Endothelial cell of umbilical vein (primary cell): Measurements from ENCODE around the gene SIM1. TPM values are rescaled to one million over a fixed set of nuclear protein-coding genes. Genes with fewer than 3 reads are reported as not detected.

Experiments used
- BruUV-seq: library from RNA; stranded (reverse); fragments of 400-500 nt; replicated peaks from 2 replicates; lab custom pipeline; 2021; lab: Mats Ljungman, UMichigan
- CTCF ChIA-PET: fragments of 300-600, 350-600 bp; sonication (Branson Sonifier 250); formaldehyde crosslinking; loops from one replicate; lab custom pipeline; 2021; ENCODE audit warnings: antibody characterized with exemption, inconsistent platforms; lab: Charles Lee
- POLR2A ChIA-PET: fragments of 300-600, 350-600 bp; sonication (Branson Sonifier 250); formaldehyde crosslinking; loops from one replicate; lab custom pipeline; 2021; ENCODE audit warnings: antibody characterized with exemption, inconsistent platforms; lab: Charles Lee
- DNase-seq: peaks from one replicate; pipeline ENCODE4 v3.0.0-alpha.2; 2011; ENCODE audit warnings: low read depth, low spot score
- FAIRE-seq: peaks from 2 replicates; lab custom pipeline; 2011; peaks lifted over from hg19 to GRCh38; lab: Jason Lieb, UNC
- H2AFZ ChIP-seq: 2 replicates; pipeline ENCODE4 v1.6.0; 2012; ENCODE audit warnings: low read depth, low read length, control low read depth, inconsistent platforms
- H3K27ac ChIP-seq: 2 replicates; pipeline ENCODE4 v1.5.1; 2011; ENCODE audit warnings: low read depth, mild to moderate bottlenecking, control low read depth, low read length, moderate library complexity; ENCODE audit not compliant: insufficient read depth
- H3K27me3 ChIP-seq, 2 experiments: 2 replicates each; pipeline versions ENCODE4 v1.6.0 to v1.6.1; 2011; ENCODE audit warnings: low read length in 2 of 2, mixed read lengths in 1 of 2; ENCODE audit not compliant: control insufficient read depth in 2 of 2, insufficient read depth in 2 of 2
- H3K36me3 ChIP-seq, 2 experiments: 2 replicates in 1 of 2; 3 replicates in 1 of 2; pipeline ENCODE4 v1.5.1; 2011; ENCODE audit warnings: low read length in 2 of 2, mild to moderate bottlenecking in 1 of 2, moderate library complexity in 1 of 2; ENCODE audit not compliant: control insufficient read depth in 2 of 2, insufficient read depth in 2 of 2; ENCODE audit errors: extremely low read depth in 1 of 2
- H3K4me1 ChIP-seq: 3 replicates; pipeline ENCODE4 v1.5.1; 2011; ENCODE audit warnings: mild to moderate bottlenecking, low read length; ENCODE audit not compliant: control insufficient read depth, insufficient read depth; ENCODE audit errors: extremely low read depth
- H3K4me2 ChIP-seq: 2 replicates; pipeline ENCODE4 v1.6.1; 2011; ENCODE audit warnings: low read length, control low read depth, mixed read lengths; ENCODE audit not compliant: insufficient read depth
- H3K4me3 ChIP-seq, 3 experiments: fragments of 200-600 bp in 1 of 3; sonication (generic), shearing (Covaris generic) in 1 of 3; replicated peaks in 1 of 3; 2 replicates each; pipeline ENCODE4 v1.5.1; 2011 to 2016; ENCODE audit warnings: control low read depth in 3 of 3, low read length in 3 of 3, mild to moderate bottlenecking in 2 of 3, inconsistent platforms in 1 of 3, low read depth in 1 of 3, moderate library complexity in 1 of 3; ENCODE audit not compliant: insufficient read depth in 1 of 3
- H3K79me2 ChIP-seq: 2 replicates; pipeline ENCODE4 v1.6.0; 2012; ENCODE audit warnings: low read length, inconsistent platforms; ENCODE audit not compliant: control insufficient read depth, insufficient read depth
- H3K9ac ChIP-seq: replicated peaks from 2 replicates; pipeline ENCODE3; 2011; ENCODE audit warnings: low read length, control low read depth; ENCODE audit not compliant: insufficient read depth; ENCODE audit errors: extremely low read depth
- H3K9me1 ChIP-seq: replicated peaks from 3 replicates; pipeline ENCODE4 v1.6.0; 2011; ENCODE audit warnings: mild to moderate bottlenecking, low read length; ENCODE audit not compliant: control insufficient read depth, insufficient read depth; ENCODE audit errors: extremely low read depth
- H3K9me3 ChIP-seq: replicated peaks from 2 replicates; pipeline ENCODE4 v1.5.1; 2012; ENCODE audit warnings: low read length, inconsistent platforms; ENCODE audit not compliant: control insufficient read depth, insufficient read depth
- H4K20me1 ChIP-seq: replicated peaks from 2 replicates; pipeline ENCODE3; 2011; ENCODE audit warnings: mild to moderate bottlenecking, low read length; ENCODE audit not compliant: control insufficient read depth, insufficient read depth; ENCODE audit errors: extremely low read depth
- CTCF ChIP-seq, 2 donors: IDR thresholded peaks; 1 replicate in 1 of 2; 2 replicates in 1 of 2; pipeline ENCODE4 v1.5.1; 2011; ENCODE audit warnings: low read length in 2 of 2, mild to moderate bottlenecking in 2 of 2, moderate library complexity in 2 of 2, control low read depth in 1 of 2, inconsistent platforms in 1 of 2, low read depth in 1 of 2; ENCODE audit not compliant: insufficient read depth in 1 of 2; ENCODE audit errors: extremely low read depth in 1 of 2
- EZH2 ChIP-seq: IDR thresholded peaks from 2 replicates; pipeline ENCODE4 v1.6.1; 2012; ENCODE audit warnings: borderline replicate concordance, low read depth, mild to moderate bottlenecking, moderate library complexity, low read length, inconsistent platforms; ENCODE audit not compliant: severe bottlenecking
- FOS ChIP-seq: IDR thresholded peaks from 2 replicates; pipeline ENCODE4 v1.6.1; 2011; ENCODE audit warnings: mild to moderate bottlenecking, low read length, moderate library complexity, borderline replicate concordance; ENCODE audit not compliant: insufficient read depth
- GATA2 ChIP-seq: IDR thresholded peaks from 2 replicates; pipeline ENCODE4 v1.7.0; 2011; ENCODE audit warnings: low read depth, mild to moderate bottlenecking, moderate library complexity, mixed read lengths, low read length; ENCODE audit not compliant: insufficient read length, insufficient read depth
- JUN ChIP-seq: IDR thresholded peaks from 2 replicates; pipeline ENCODE4 v1.6.1; 2011; ENCODE audit warnings: borderline replicate concordance, low read depth; ENCODE audit not compliant: insufficient read length, insufficient read depth
- MYC ChIP-seq: IDR thresholded peaks from one replicate; pipeline ENCODE4 v1.6.1; 2011; ENCODE audit warnings: mild to moderate bottlenecking, low read depth, low read length
- POLR2A ChIP-seq: IDR thresholded peaks from 2 replicates; pipeline ENCODE4 v1.6.1; 2012; ENCODE audit warnings: low read depth, mild to moderate bottlenecking, control low read depth, low read length
- POLR2AphosphoS5 ChIP-seq: IDR thresholded peaks from 2 replicates; pipeline ENCODE4 v1.6.1; 2012; ENCODE audit warnings: low read depth, mild to moderate bottlenecking, control low read depth, low read length, moderate library complexity; ENCODE audit not compliant: insufficient read depth
- dilution Hi-C: fragments of 300-500 bp; cut with MboI; formaldehyde crosslinking; loops from one replicate; pipeline ENCODE4 v1.15.0; 2019; ENCODE audit warnings: low sequenced_read_pairs; ENCODE audit not compliant: extremely low pct_ligation_motif_present
- intact Hi-C: fragments of 100-400 bp; cut with micrococcal nuclease; formaldehyde crosslinking; loops from one replicate; pipeline ENCODE4 v1.10.0; 2022
- polyA plus RNA-seq, 4 experiments: library from polyadenylated mRNA; depleted of rRNA in 3 of 4; stranded (reverse) in 3 of 4; unstranded in 1 of 4; fragments of >200 nt; gene quantifications; 2 replicates each; pipeline versions ENCODE4 v1.2.1 to v1.2.3, GENCODE V29; 2011 to 2012; ENCODE audit warnings: missing spikeins in 1 of 4
- total RNA-seq: library from RNA; stranded (reverse); gene quantifications from 2 replicates; pipeline ENCODE4 v1.2.3, GENCODE V29; 2021
- TF ChIP-seq, protein P1 (sequence below): IDR thresholded peaks from 2 replicates; pipeline ENCODE4 v1.6.1; 2011; ENCODE audit not compliant: insufficient read depth, insufficient read length

Gene SIM1
- total and polyA plus RNA-seq, 2 donors (not counting 3 experiments of a cell fraction or from before 2014, with no cell fraction given), result 0.14 to 0.29 TPM

DNA sequence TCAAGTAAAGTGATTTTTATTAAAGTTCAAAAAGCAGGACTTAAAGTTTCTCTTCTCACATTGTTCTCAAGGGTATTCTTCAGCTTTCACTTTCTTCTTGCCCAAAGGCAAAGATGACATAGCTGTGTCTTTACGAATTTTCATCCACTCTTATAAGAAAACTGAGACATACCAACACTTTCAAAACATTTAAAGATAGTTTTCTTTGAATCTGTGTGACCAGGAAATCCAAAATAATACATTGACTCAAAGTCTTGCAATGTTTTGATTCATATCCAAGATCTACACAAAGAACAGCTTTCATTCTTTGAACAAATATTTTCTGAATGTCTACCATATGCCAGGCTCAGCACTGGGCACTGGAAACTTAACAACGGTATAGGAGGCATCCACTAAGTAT is 117.9 kb downstream of the SIM1 start:
- no peaks in the 10 kb centered on the region for H4K20me1 ChIP-seq
- dilution Hi-C loops (no loop called here), intact Hi-C loops (loop anchor here (1.0 to 2.0 kb wide), 2 partner anchors 36 to 50 kb away; no protein-coding TSS in a partner anchor)
- TF ChIP-seq EZH2, result no peak
- no peak for TF ChIP-seq MYC
- no peak for TF ChIP-seq GATA2
- H3K9ac ChIP-seq, result peak overlapping the region; percentile 52
- ChIA-PET CTCF (interaction anchor here (0.8 to 1.6 kb wide), 10 partner anchors 11 to 373 kb away, joined by 3 to 6 read pairs (median 4); no protein-coding TSS in a partner anchor), POLR2A (no interaction called here)
- no peaks in the 10 kb centered on the region for H3K9me1 ChIP-seq
- H3K27ac ChIP-seq, result peak overlapping the region; percentile 66
- DNase-seq (peak; percentile 69), FAIRE-seq (peak; percentile 57)
- H3K79me2 ChIP-seq, result no peaks in the 10 kb centered on the region
- BruUV-seq, result no TSS peak
- H3K36me3 ChIP-seq, result no peaks in the 10 kb centered on the region
- H3K4me2 ChIP-seq, result peak overlapping the region; percentile 92
- peaks cover 53% of the 10 kb centered on the region for H3K4me1 ChIP-seq
- no peaks in the 10 kb centered on the region for H3K9me3 ChIP-seq
- peak overlapping the region in 2 of 3 experiments; percentile 21 to 50 for H3K4me3 ChIP-seq
- H3K27me3 ChIP-seq, result no peaks in the 10 kb centered on the region
- peak overlapping the region; percentile 47 for H2AFZ ChIP-seq

- BruUV-seq, result TSS peak; percentile 42
- intact Hi-C loops (loop anchor here (1.0 to 2.0 kb wide), 2 partner anchors 37 to 49 kb away; no protein-coding TSS in a partner anchor), dilution Hi-C loops (no loop called here)
- Histone ChIP-seq H3K9me3 (no peaks in the 10 kb centered on the region), H2AFZ (peak overlapping the region; percentile 88), H3K9ac (peak overlapping the region; percentile 52), H3K9me1 (no peaks in the 10 kb centered on the region), H3K4me2 (peak overlapping the region; percentile 92), H3K79me2 (no peaks in the 10 kb centered on the region), H3K27ac (peak overlapping the region; percentile 66), H3K4me1 (peaks cover 51% of the 10 kb centered on the region), H3K36me3 (no peaks in the 10 kb centered on the region), H3K4me3 (no peak overlapping the region), H4K20me1 (no peaks in the 10 kb centered on the region), H3K27me3 (no peaks in the 10 kb centered on the region)
- ChIA-PET CTCF (interaction anchor here (0.9 to 1.6 kb wide), 8 partner anchors 10 to 374 kb away, joined by 3 to 6 read pairs (median 4); no protein-coding TSS in a partner anchor), POLR2A (no interaction called here)
- DNase-seq, result peak; percentile 55
- TF ChIP-seq POLR2A, result no peak
- no peak for TF ChIP-seq CTCF (IDR thresholded peaks at IDR 0.05; ENCODE audit: extremely low read depth in 1 of 2, insufficient read depth in 1 of 2, low read depth in 1 of 2, low read length in 2 of 2)
- TF ChIP-seq GATA2, result no peak
- no peak for TF ChIP-seq EZH2
- no peak for TF ChIP-seq POLR2AphosphoS5
- TF ChIP-seq FOS, result no peak
- TF ChIP-seq JUN, result no peak
- TF ChIP-seq, protein P1, sequence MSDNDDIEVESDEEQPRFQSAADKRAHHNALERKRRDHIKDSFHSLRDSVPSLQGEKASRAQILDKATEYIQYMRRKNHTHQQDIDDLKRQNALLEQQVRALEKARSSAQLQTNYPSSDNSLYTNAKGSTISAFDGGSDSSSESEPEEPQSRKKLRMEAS, result no peak
- TF ChIP-seq MYC, result no peak
- FAIRE-seq, result no peak
These were observed 118.5 kb downstream of the SIM1 start for GRCh38 chr6:100346203-100346602.
